ENCODE data around the gene TP63.
"Not testable (repeated sequence)": the region's sequence is repeated elsewhere in the genome, so short reads cannot be mapped to it uniquely, and the experiment has no call there.

The TP63 gene

GRCh38 chr3:189625572-189625971 lies 5.6 kb upstream of the TP63 start:
- no peak for DNase-seq (ENCODE audit: low spot score)

GRCh38 chr3:189626286-189626685 lies 4.9 kb upstream of the TP63 start:
- no peak for DNase-seq (ENCODE audit: low spot score)

GRCh38 chr3:189629803-189630455 lies 1.3 kb upstream of the TP63 start:
- DNase-seq (ENCODE audit: low spot score), result no peak

GRCh38 chr3:189630767-189631372 lies 319 bp upstream of the TP63 start:
- no peak for DNase-seq (ENCODE audit: low spot score)

- DNase-seq (ENCODE audit: low spot score), result no peak
Measured at GRCh38 chr3:189631409-189631808, 220 bp downstream of the TP63 start.

GRCh38 chr3:189632242-189632641 lies 1.1 kb downstream of the TP63 start:
- DNase-seq (ENCODE audit: low spot score), result no peak

- no peak for DNase-seq (ENCODE audit: low spot score)
Measured at GRCh38 chr3:189635339-189635738, 4.2 kb downstream of the TP63 start.

- DNase-seq (ENCODE audit: low spot score), result no peak
Measured at GRCh38 chr3:189636048-189636447, 4.9 kb downstream of the TP63 start.

- DNase-seq (ENCODE audit: low spot score), result no peak
Measured at GRCh38 chr3:189637750-189638149, 6.6 kb downstream of the TP63 start.

GRCh38 chr3:189638276-189639031 lies 7.3 kb downstream of the TP63 start:
- no peak for DNase-seq (ENCODE audit: low spot score)

GRCh38 chr3:189641776-189642175 lies 10.6 kb downstream of the TP63 start:
- no peak for DNase-seq (ENCODE audit: low spot score)

- DNase-seq (ENCODE audit: low spot score), result no peak
Measured at GRCh38 chr3:189646853-189647542, 15.8 kb downstream of the TP63 start.

- no peak for DNase-seq (ENCODE audit: low spot score)
Measured at GRCh38 chr3:189652042-189652441, 20.9 kb downstream of the TP63 start.

- no peak for DNase-seq (ENCODE audit: low spot score)
Measured at GRCh38 chr3:189655617-189656016, 24.4 kb downstream of the TP63 start.

- DNase-seq (ENCODE audit: low spot score), result no peak
Measured at GRCh38 chr3:189659571-189659970, 28.4 kb downstream of the TP63 start.

- peak; percentile 51 for DNase-seq (ENCODE audit: low spot score)
Measured at GRCh38 chr3:189664311-189664710, 33.1 kb downstream of the TP63 start.

- not testable (repeated sequence) for DNase-seq (ENCODE audit: low spot score)
Measured at GRCh38 chr3:189672346-189672745, 41.2 kb downstream of the TP63 start.

GRCh38 chr3:189673535-189673934 lies 42.3 kb downstream of the TP63 start:
- DNase-seq (ENCODE audit: low spot score), result no peak

- no peak for DNase-seq (ENCODE audit: low spot score)
Measured at GRCh38 chr3:189674249-189674913, 43.2 kb downstream of the TP63 start.

- DNase-seq (ENCODE audit: low spot score), result no peak
Measured at GRCh38 chr3:189677667-189678066, 46.5 kb downstream of the TP63 start.

GRCh38 chr3:189680723-189681122 lies 49.5 kb downstream of the TP63 start:
- DNase-seq (ENCODE audit: low spot score), result no peak

Measured in hepatic stellate cell (primary cell).